HepG2 (cell line): ENCODE results near the gene DDX39B. TPM values are rescaled to one million over a fixed set of nuclear protein-coding genes. Genes with fewer than 3 reads are reported as not detected.

Experiments used
- ATAC-seq: fragments of 200-7000 bp; cut with Tn5 transposase; 3 replicates; pipeline ENCODE4 v1.9.1; 2020; ENCODE audit warnings: mild to moderate bottlenecking, moderate library complexity
- BruUV-seq: library from RNA; stranded (reverse); fragments of 400-500 nt; replicated peaks from 2 replicates; lab custom pipeline; 2021; lab: Mats Ljungman, UMichigan
- CTCF ChIA-PET: fragments of 300-600 bp; formaldehyde crosslinking; extraction: SDS; loops from one replicate; lab custom pipeline; 2021; ENCODE audit warnings: low total read pairs, inconsistent platforms, low intra/inter-chr PET ratio; lab: Yijun Ruan, JAX
- POLR2A ChIA-PET: fragments of 350-600 bp; sonication (Branson Sonifier 250); formaldehyde crosslinking; loops from one replicate; lab custom pipeline; 2020; ENCODE audit warnings: antibody characterized with exemption, inconsistent platforms; lab: Yijun Ruan, JAX
- DNase-seq: peaks from one replicate; pipeline ENCODE4 v3.0.0-alpha.2; 2015; ENCODE audit warnings: low spot score
- FAIRE-seq: peaks from 3 replicates; lab custom pipeline; 2011; peaks lifted over from hg19 to GRCh38; lab: Jason Lieb, UNC
- H2AFZ ChIP-seq: one replicate; pipeline ENCODE4 v1.6.1; 2011; ENCODE audit warnings: low read length, inconsistent platforms
- H3K27ac ChIP-seq: fragments of 300-600 bp; 3 replicates; pipeline ENCODE4 v1.8.0; 2011; ENCODE audit warnings: mixed run types, mild to moderate bottlenecking, mixed read lengths, low read length, inconsistent platforms; ENCODE audit not compliant: insufficient read depth; ENCODE audit errors: extremely low read length
- H3K27me3 ChIP-seq, 2 experiments: fragments of 200-600 bp in 1 of 2; 2 replicates in 1 of 2; 3 replicates in 1 of 2; pipeline versions ENCODE4 v1.6.0 to v1.8.0; 2011; ENCODE audit warnings: low read length in 2 of 2, mild to moderate bottlenecking in 2 of 2, moderate library complexity in 2 of 2, inconsistent platforms in 1 of 2; ENCODE audit not compliant: insufficient read depth in 2 of 2, control insufficient read depth in 1 of 2
- H3K36me3 ChIP-seq, 2 experiments: fragments of 200-600 bp in 1 of 2; replicated peaks in 1 of 2; 2 replicates in 1 of 2; 3 replicates in 1 of 2; pipeline versions ENCODE4 v1.5.1 to v1.8.0; 2011; ENCODE audit warnings: low read length in 2 of 2, inconsistent platforms in 1 of 2; ENCODE audit not compliant: insufficient read depth in 2 of 2, control insufficient read depth in 1 of 2
- H3K4me1 ChIP-seq: 2 replicates; pipeline ENCODE4 v1.5.1; 2012; ENCODE audit warnings: low read length, inconsistent platforms; ENCODE audit not compliant: insufficient read depth
- H3K4me2 ChIP-seq: 2 replicates; pipeline ENCODE4 v1.6.0; 2011; ENCODE audit warnings: low read depth, low read length, inconsistent platforms
- H3K4me3 ChIP-seq, 3 experiments: fragments of 200-600 bp in 1 of 3; sonication (generic), shearing (Covaris generic) in 1 of 3; replicated peaks in 1 of 3; 2 replicates each; pipeline ENCODE4 v1.5.1; 2011 to 2016; ENCODE audit warnings: low read length in 3 of 3, inconsistent platforms in 2 of 3, low read depth in 2 of 3, mild to moderate bottlenecking in 2 of 3, control low read depth in 1 of 3, mixed read lengths in 1 of 3; ENCODE audit not compliant: insufficient read depth in 1 of 3
- H3K79me2 ChIP-seq: one replicate; pipeline ENCODE4 v1.6.1; 2011; ENCODE audit warnings: low read length, inconsistent platforms; ENCODE audit not compliant: insufficient read depth
- H3K9ac ChIP-seq: 2 replicates; pipeline ENCODE4 v1.6.0; 2011; ENCODE audit warnings: mild to moderate bottlenecking, low read depth, low read length, inconsistent platforms; ENCODE audit not compliant: insufficient read depth
- H3K9me3 ChIP-seq: 2 replicates; pipeline ENCODE4 v1.5.1; 2012; ENCODE audit warnings: mild to moderate bottlenecking, low read length
- H4K20me1 ChIP-seq: 2 replicates; pipeline ENCODE4 v1.6.0; 2011; ENCODE audit warnings: inconsistent platforms, mild to moderate bottlenecking, low read length, moderate library complexity; ENCODE audit not compliant: insufficient read depth
- CENPX ChIP-seq: sonication (generic); formaldehyde crosslinking; IDR thresholded peaks from 2 replicates; pipeline ENCODE4 v1.9.0; 2021; ENCODE audit warnings: mild to moderate bottlenecking, missing genetic modification reagents, moderate library complexity
- ELF4 ChIP-seq: sonication (generic); formaldehyde crosslinking; IDR thresholded peaks from 2 replicates; pipeline ENCODE4 v1.5.0; 2020; ENCODE audit warnings: missing genetic modification reagents, mild to moderate bottlenecking, moderate library complexity, borderline replicate concordance
- FOXM1 ChIP-seq: sonication (generic); formaldehyde crosslinking; IDR thresholded peaks from 2 replicates; pipeline ENCODE4 v1.5.0; 2020; ENCODE audit warnings: missing genetic modification reagents
- GPN1 ChIP-seq: sonication (generic); formaldehyde crosslinking; IDR thresholded peaks from 2 replicates; pipeline ENCODE4 v1.5.1; 2020; ENCODE audit warnings: missing genetic modification reagents, borderline replicate concordance
- KDM1A ChIP-seq: IDR thresholded peaks from 2 replicates; pipeline ENCODE4 v1.6.1; 2016; ENCODE audit warnings: missing compliant biosample characterization
- MEIS1 ChIP-seq: sonication (generic); formaldehyde crosslinking; IDR thresholded peaks from 2 replicates; pipeline ENCODE4 v1.9.0; 2021; ENCODE audit warnings: mild to moderate bottlenecking, missing genetic modification reagents, moderate library complexity, borderline replicate concordance
- MIER2 ChIP-seq: IDR thresholded peaks from 2 replicates; pipeline ENCODE4 v1.6.1; 2016; ENCODE audit warnings: missing biosample characterization, missing genetic modification reagents
- PPARG ChIP-seq: conservative IDR thresholded peaks from 2 replicates; pipeline ENCODE4 v1.6.1; 2016; ENCODE audit warnings: missing biosample characterization, missing genetic modification reagents
- ZFP1 ChIP-seq: IDR thresholded peaks from 2 replicates; pipeline ENCODE4 v1.6.1; 2016
- ZNF33A ChIP-seq: sonication (generic); formaldehyde crosslinking; IDR thresholded peaks from 2 replicates; pipeline ENCODE4 v1.5.1; 2020; ENCODE audit warnings: missing genetic modification reagents, mild to moderate bottlenecking, moderate library complexity, borderline replicate concordance
- ZNF598 ChIP-seq: sonication (generic); formaldehyde crosslinking; IDR thresholded peaks from 2 replicates; pipeline ENCODE4 v1.5.1; 2020; ENCODE audit warnings: mild to moderate bottlenecking, missing genetic modification reagents, borderline replicate concordance
- WGBS: methylation state at CpG from one replicate; pipeline ENCODE4 v1.1.6; 2017; ENCODE audit warnings: low lambda C conversion rate; 5-methylcytosine and 5-hydroxymethylcytosine counted together
- in situ Hi-C: cut with HindIII; loops from 2 replicates; pipeline ENCODE4 v1.10.0; 2017; ENCODE audit warnings: low pct_unique_long_range_greater_than_20kb; ENCODE audit not compliant: extremely low pct_ligation_motif_present
- intact Hi-C: fragments of 100-400 bp; cut with micrococcal nuclease; formaldehyde crosslinking; loops from one replicate; pipeline ENCODE4 v1.10.0; 2022; ENCODE audit not compliant: unreplicated experiment
- polyA plus RNA-seq, 8 experiments: library from polyadenylated mRNA; depleted of rRNA in 3 of 8; stranded (reverse) in 7 of 8; unstranded in 1 of 8; fragments of >200 nt; fragmentation: Illumina TruSeq in 4 of 8; extraction: Trizol in 4 of 8; gene quantifications; 2 replicates each; pipeline versions ENCODE4 v1.2.1 to v1.2.3, GENCODE V29; 2011 to 2016; ENCODE audit warnings: low read depth in 4 of 8, missing spikeins in 1 of 8, mixed read lengths in 1 of 8; ENCODE audit not compliant: insufficient read depth in 1 of 8
- total RNA-seq, 5 experiments: library from RNA; depleted of rRNA; stranded (reverse); fragments of >200 nt; fragmentation: Illumina TruSeq; extraction: Trizol; gene quantifications; 2 replicates each; pipeline ENCODE4 v1.2.3, GENCODE V29; 2016; ENCODE audit warnings: low read depth in 1 of 5

Gene DDX39B
- total and polyA plus RNA-seq, 2 of the 13 experiments (the other 11 are each of a cell fraction or from before 2014, with no cell fraction given) = 570 to 678 TPM

GRCh38 chr6:31490115-31490873 lies 51.5 kb downstream of the DDX39B start:
- in situ Hi-C loops (loop anchor here (5.0 kb wide), 2 partner anchors 37 to 97 kb away; partner anchors contain the start of genes LST1 and MCCD1), intact Hi-C loops (no loop called here)
- peaks cover 18% of the 10 kb centered on the region for H3K4me1 ChIP-seq
- ChIA-PET POLR2A (no interaction called here), CTCF (no interaction called here)
- no peaks in the 10 kb centered on the region for H4K20me1 ChIP-seq
- 57% methylated on average over 15 of the region's 16 CpGs for WGBS
- TF ChIP-seq ELF4 (CRISPR knock-in tag) (no peak), CENPX (CRISPR knock-in tag) (no peak), MIER2 (no peak), ZNF33A (CRISPR knock-in tag) (no peak), FOXM1 (CRISPR knock-in tag) (no peak), PPARG (CRISPR knock-in tag) (no peak), ZFP1 (CRISPR knock-in tag) (no peak)
- no peaks in the 10 kb centered on the region for H3K79me2 ChIP-seq
- peaks cover 0 to 2% of the 10 kb centered on the region in 2 experiments; a peak in 1 of 5 replicates for H3K27me3 ChIP-seq
- no peak overlapping the region for H3K4me3 ChIP-seq
- H3K4me2 ChIP-seq = no peak overlapping the region
- H3K9me3 ChIP-seq = no peaks in the 10 kb centered on the region
- H3K27ac ChIP-seq = no peak overlapping the region
- H3K9ac ChIP-seq = no peak overlapping the region
- FAIRE-seq = no peak
- H3K36me3 ChIP-seq = no peaks in the 10 kb centered on the region
- no peak for ATAC-seq
- no TSS peak for BruUV-seq
- no peak overlapping the region for H2AFZ ChIP-seq
- DNase-seq = no peak

GRCh38 chr6:31489086-31489485 lies 52.7 kb downstream of the DDX39B start:
- WGBS = 28% methylated on average over 4 of the region's 4 CpGs
- Histone ChIP-seq H3K9me3 (no peaks in the 10 kb centered on the region), H3K4me3 (no peak overlapping the region), H3K4me1 (peaks cover 16% of the 10 kb centered on the region), H3K27ac (no peak overlapping the region), H3K79me2 (no peaks in the 10 kb centered on the region), H3K9ac (no peak overlapping the region), H4K20me1 (no peaks in the 10 kb centered on the region), H3K4me2 (no peak overlapping the region), H3K27me3 (no peaks in the 10 kb centered on the region; a peak in 1 of 5 replicates), H2AFZ (no peak overlapping the region), H3K36me3 (no peaks in the 10 kb centered on the region)
- in situ Hi-C loops = no loop called here
- intact Hi-C loops = loop anchor here (5.0 kb wide), 1 partner anchor 97 kb away; no protein-coding TSS in a partner anchor
- ChIA-PET POLR2A (no interaction called here), CTCF (no interaction called here)
- no peak for FAIRE-seq
- BruUV-seq = no TSS peak
- ATAC-seq = no peak
- DNase-seq = no peak
- no peak for TF ChIP-seq ZNF598 (CRISPR knock-in tag)
- no peak for TF ChIP-seq GPN1
- no peak for TF ChIP-seq MEIS1 (CRISPR knock-in tag)
- TF ChIP-seq KDM1A = no peak
